Measurements from ENCODE around the gene GLRX.

Gene GLRX

DNA sequence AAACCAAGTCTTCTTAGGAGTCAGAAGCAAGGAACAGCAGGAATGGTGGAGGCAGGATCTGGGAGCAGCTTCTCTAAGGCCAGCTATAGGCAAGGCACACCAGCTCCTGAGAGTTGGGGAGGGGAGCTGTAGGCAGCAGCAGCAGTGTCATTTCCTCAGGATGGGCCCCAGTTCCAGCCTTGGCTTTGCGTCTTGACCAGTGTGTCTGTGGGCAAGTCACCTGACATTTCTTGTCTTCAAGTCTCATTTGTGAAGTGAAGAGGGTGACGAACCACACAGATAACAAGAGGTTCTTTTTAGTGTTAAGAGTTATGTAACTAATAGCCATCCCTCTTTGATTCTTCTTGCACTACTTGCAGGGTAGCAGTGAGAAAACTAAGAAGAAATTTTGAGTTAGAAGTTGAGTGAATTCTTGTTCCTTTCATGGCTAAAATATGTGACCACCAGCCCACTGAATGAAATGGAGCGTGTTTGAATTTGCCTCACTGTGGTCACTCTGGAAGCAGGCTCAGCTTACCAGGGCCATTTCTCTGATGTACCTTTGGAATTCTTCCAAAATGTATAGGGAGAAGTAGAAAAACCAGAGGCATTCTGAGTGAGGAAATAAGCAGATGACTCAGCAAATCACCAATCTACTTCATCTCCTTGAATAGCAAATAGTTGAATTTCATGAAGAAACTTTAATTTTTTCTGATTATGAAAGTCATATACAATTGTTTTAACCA, 49.0 kb downstream of the GLRX start:
- no peak for DNase-seq

DNA sequence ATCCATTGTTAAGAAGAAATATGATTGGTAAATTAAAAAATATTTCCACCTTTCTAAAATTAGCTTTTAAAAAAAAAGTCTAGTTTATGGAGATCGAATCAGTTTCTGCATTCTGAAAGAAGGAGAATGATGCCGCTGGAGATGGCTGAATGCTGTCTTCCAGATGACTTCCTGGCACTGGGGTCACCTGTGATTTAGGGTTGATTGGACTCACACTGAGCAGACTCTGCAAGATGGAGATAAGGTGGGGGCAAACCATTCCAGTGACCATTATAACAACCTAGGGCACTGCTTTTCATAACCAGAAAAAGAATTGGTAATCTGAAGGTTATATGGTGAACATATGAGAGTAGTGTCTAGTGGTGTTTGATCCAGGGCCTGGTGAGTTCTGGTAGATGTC, 50.6 kb downstream of the GLRX start:
- DNase-seq = no peak

DNA sequence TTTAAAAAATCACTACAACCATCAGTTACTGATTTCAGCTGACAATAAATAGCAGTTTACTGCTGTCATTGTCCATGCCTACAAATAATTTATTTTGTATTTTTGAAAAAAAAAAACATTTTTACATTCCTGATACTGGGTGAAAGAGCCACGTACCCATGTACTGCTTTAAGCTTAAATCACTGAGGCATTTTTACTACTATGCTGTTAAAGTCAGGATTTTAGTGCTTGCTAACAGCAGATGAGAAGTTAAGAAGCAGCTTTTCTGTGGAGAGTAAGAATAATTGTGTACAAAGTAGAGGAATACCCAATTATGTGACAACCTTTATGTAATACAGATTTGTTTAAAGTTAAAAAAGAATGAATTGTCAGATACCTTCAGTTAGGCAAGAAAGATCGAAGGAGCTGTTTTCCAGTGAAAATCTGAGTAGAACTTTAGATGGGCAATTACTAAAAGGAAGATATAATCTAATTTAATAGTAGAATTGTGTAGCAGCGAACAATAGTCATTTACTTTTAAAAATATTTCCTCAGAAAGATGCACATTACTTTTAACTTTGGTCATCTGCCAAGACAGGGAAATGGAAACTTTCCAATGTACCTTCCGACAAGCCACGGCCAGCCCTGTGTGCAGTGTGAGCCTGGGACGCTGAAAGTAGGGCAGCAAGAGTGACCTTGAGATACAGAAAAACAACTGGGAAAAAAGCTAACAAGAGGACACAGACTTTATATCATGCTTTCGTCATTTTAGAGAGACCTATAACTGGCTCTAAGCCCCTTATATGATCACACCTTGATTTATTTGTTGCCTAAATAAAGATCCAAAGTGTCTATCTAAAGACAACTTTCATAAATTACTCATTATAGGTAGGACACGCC, 51.5 kb downstream of the GLRX start:
- DNase-seq = no peak

DNA sequence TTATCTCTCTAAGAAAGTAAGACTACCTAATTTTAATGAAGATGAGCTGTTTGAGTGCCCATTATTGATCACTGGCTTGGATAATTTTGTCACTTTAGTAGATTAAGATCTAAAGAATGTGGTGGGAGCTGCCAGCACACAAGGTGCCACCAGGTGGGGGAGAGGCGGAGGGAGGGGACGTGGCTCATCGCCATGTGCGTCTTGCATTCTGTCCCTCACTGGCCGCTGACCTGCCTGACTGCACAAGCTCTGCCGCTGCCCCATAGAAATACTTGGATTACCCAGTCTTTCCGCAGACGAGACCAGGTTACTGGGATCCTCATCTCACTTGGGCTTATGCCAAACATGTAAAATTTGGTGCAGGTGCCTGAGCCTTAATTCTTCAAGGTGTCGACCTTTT, 53.8 kb downstream of the GLRX start:
- DNase-seq = no peak

DNA sequence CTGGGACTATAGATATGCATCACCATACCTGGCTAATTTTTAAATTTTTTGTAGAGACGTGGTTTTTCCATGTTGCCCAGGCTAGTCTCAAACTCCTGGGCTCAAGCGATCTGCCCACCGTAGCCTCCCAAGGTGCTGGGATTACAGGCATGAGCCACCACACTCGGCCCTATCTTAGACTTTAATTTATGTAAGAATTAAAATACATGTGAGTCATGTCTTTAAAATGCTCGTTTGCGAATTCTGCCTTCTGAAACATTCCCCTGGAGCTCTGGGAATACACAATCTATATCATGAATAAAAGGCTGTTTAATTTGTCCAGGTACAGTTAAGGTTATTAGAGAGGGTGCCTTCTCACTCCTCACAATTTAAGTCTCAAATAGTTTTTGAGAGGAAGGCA, 58.6 kb downstream of the GLRX start:
- DNase-seq = no peak
